Stimulated activated CD8-positive, alpha-beta memory T cell treated with anti-CD3 and anti-CD28 coated beads, Interleukin-2, amount 100 ng/mL, for 1 hour (primary cell): ENCODE results near the gene AP4M1.
"Not testable (repeated sequence)": the region's sequence is repeated elsewhere in the genome, so short reads cannot be mapped to it uniquely, and the experiment has no call there.

Experiments
- DNase-seq, 2 donors: peaks; one replicate each; pipeline ENCODE4 v3.0.0-alpha.2; 2020; ENCODE audit warnings: low read depth in 2 of 2

Gene AP4M1

GRCh38 chr7:100107890-100108289, 6.4 kb downstream of the AP4M1 start:
- no peak for DNase-seq

GRCh38 chr7:100109521-100110163, 8.2 kb downstream of the AP4M1 start:
- DNase-seq = no peak

- no peak for DNase-seq
These were observed 9.7 kb downstream of the AP4M1 start for GRCh38 chr7:100111156-100111555.

GRCh38 chr7:100111914-100112313, 10.5 kb downstream of the AP4M1 start:
- no peak for DNase-seq

GRCh38 chr7:100115026-100115425, 13.6 kb downstream of the AP4M1 start:
- DNase-seq = no peak

GRCh38 chr7:100118388-100119071, 17.1 kb downstream of the AP4M1 start:
- no peak for DNase-seq

GRCh38 chr7:100119072-100119969, 17.9 kb downstream of the AP4M1 start, which contains the start of the genes CNPY4 and TAF6:
CNPY4 (plus strand) TSS chr7:100119634; CDS start chr7:100119745, 111 bp downstream.
TAF6 (minus strand) TSS chr7:100119358; CDS start chr7:100114209, 5,149 bp downstream.
- peak; percentile 87 to 92 for DNase-seq

- DNase-seq = peak in 1 of 2 donors; percentile 49
These were observed 18.7 kb downstream of the AP4M1 start for GRCh38 chr7:100119970-100120732.

- no peak for DNase-seq
These were observed 19.2 kb downstream of the AP4M1 start for GRCh38 chr7:100120733-100121036.

- no peak for DNase-seq
These were observed 20.6 kb downstream of the AP4M1 start for GRCh38 chr7:100122067-100122466.

- no peak for DNase-seq
These were observed 21.1 kb downstream of the AP4M1 start for GRCh38 chr7:100122568-100122967.

GRCh38 chr7:100124301-100125230, 23.1 kb downstream of the AP4M1 start:
- no peak for DNase-seq

GRCh38 chr7:100126239-100126930, 24.9 kb downstream of the AP4M1 start:
- DNase-seq = peak in 1 of 2 donors; percentile 31

GRCh38 chr7:100126931-100127865, 25.8 kb downstream of the AP4M1 start, which contains the start of gene MBLAC1:
MBLAC1 (plus strand) TSS chr7:100126967; CDS start chr7:100127396, 429 bp downstream.
- peak; percentile 79 to 83 for DNase-seq

GRCh38 chr7:100127866-100128636, 26.6 kb downstream of the AP4M1 start:
- DNase-seq = no peak

- no peak for DNase-seq
These were observed 27.2 kb downstream of the AP4M1 start for GRCh38 chr7:100128637-100128963.

- DNase-seq = not testable (repeated sequence)
These were observed 28.8 kb downstream of the AP4M1 start for GRCh38 chr7:100130220-100130607.
